Heart right ventricle (tissue), 16 donors: ENCODE data around the gene NHLH1. TPM values are rescaled to one million over a fixed set of nuclear protein-coding genes. Genes with fewer than 3 reads are reported as not detected.

ENCODE experiments used
- ATAC-seq, 8 donors: fragments of 200-7000 bp; cut with Tn5 transposase; one replicate each; pipeline ENCODE4 v1.9.1; 2020; ENCODE audit warnings: mild to moderate bottlenecking in 8 of 8, moderate library complexity in 8 of 8, moderate number of reproducible peaks in 1 of 8
- DNase-seq, 2 donors: peaks; one replicate each; pipeline ENCODE4 v3.0.0-alpha.2; 2020
- H3K27ac ChIP-seq, 10 donors: fragments of 200-600 bp; sonication (generic) in 2 of 10; one replicate each; pipeline versions ENCODE4 v1.5.0 to v1.8.0; 2020 to 2022; ENCODE audit warnings: mild to moderate bottlenecking in 3 of 10
- H3K27me3 ChIP-seq, 7 donors: fragments of 200-600 bp; one replicate each; pipeline ENCODE4 v1.8.0; 2021 to 2022; ENCODE audit warnings: mild to moderate bottlenecking in 2 of 7
- H3K36me3 ChIP-seq, 9 donors: fragments of 200-600 bp; sonication (generic) in 1 of 9; one replicate each; pipeline versions ENCODE4 v1.5.0 to v1.8.0; 2020 to 2022; ENCODE audit warnings: mild to moderate bottlenecking in 2 of 9
- H3K4me1 ChIP-seq, 9 donors: fragments of 200-600 bp; sonication (generic) in 1 of 9; one replicate each; pipeline versions ENCODE4 v1.5.0 to v1.8.0; 2020 to 2022; ENCODE audit warnings: mild to moderate bottlenecking in 4 of 9
- H3K4me3 ChIP-seq, 10 donors: fragments of 200-600 bp; sonication (generic) in 2 of 10; one replicate each; pipeline versions ENCODE4 v1.5.0 to v1.8.0; 2020 to 2022; ENCODE audit warnings: mild to moderate bottlenecking in 7 of 10, moderate library complexity in 2 of 10
- H3K9me3 ChIP-seq, 11 donors: fragments of 200-600 bp in 10 of 11; sonication (generic) in 2 of 11; one replicate each; pipeline versions ENCODE4 v1.5.0 to v1.8.0; 2013 to 2022; ENCODE audit warnings: mild to moderate bottlenecking in 2 of 11, control low read depth in 1 of 11, moderate library complexity in 1 of 11
- WGBS, 2 donors: extraction: QIAGEN DNeasy Blood & Tissue Kit; methylation state at CpG; one replicate each; pipeline ENCODE4 v1.1.7; 2013; ENCODE audit warnings: inconsistent platforms in 1 of 2; 5-methylcytosine and 5-hydroxymethylcytosine counted together
- intact Hi-C, 10 donors: fragments of 100-400 bp; cut with DNase I; formaldehyde crosslinking; loops; one replicate each; pipeline versions ENCODE4 v1.11.1 to v1.14.2; 2022
- polyA plus RNA-seq, 2 donors: library from polyadenylated mRNA; stranded (reverse); fragments of 200-250 nt; gene quantifications; one replicate each; pipeline ENCODE4 v1.2.3, GENCODE V29; 2013
- total RNA-seq, 10 donors: library from RNA; stranded (reverse); fragmentation: NEBNext Ultra II Directional in 3 of 10; extraction: Animal tissue kit (Norgen Biotek cat#: 25700) in 3 of 10; gene quantifications; one replicate each; pipeline versions ENCODE4 v1.2.1 to v1.2.4, GENCODE V29; 2021 to 2023
- TF ChIP-seq, protein P1 (sequence below), 9 donors: fragments of 200-600 bp; sonication (generic) in 2 of 9; IDR thresholded peaks; one replicate each; pipeline versions ENCODE4 v1.5.0 to v1.8.0; 2021 to 2022; ENCODE audit warnings: antibody characterized with exemption in 9 of 9, mild to moderate bottlenecking in 5 of 9, moderate library complexity in 1 of 9
- donor health status: Arrhythmogenic right ventricular cardiomyopathy.
- donor health status: ischemic (EF 13 %, LVEDD 7.1; RV severe dilation, severe dysfunction).
- donor health status: healthy with polysubstance abuse.
- donor health status: DM: no; HTN: yes; CAD: no.
- donor health status: DM: no; HTN: no; CAD: no.
- donor health status: ischemic (EF 25% LVEDD 6.9; RV normal size, moderate dysfunction).
- donor health status: ischemic (EF 25% LVEDD 5.7; RV mildly dilated, moderate dysfunction).
- donor health status: healthy.
- donor health status: DM: yes; HTN: yes; CAD: no.
- donor health status: Ischemic cardiomyopathy.
- donor health status: ischemic (EF 35%, LVEDD 5.7; RV mildly dilated, moderate dysfunction).
- donor health status: nonischemic (EF 11% LVEDD 7.7; RV severe dilation, severe dysfunction).
- donor health status: DM: yes; HTN: yes; CAD: no.
- donor health status: PGD.
- donor health status: ischemic (EF 29% LVEDD 5.4; RV normal size, mild dysfunction).
- donor health status: nonischemic (EF 23%, LVEDD 6.1; RV moderate dilation, normal function).

Gene NHLH1
- total and polyA plus RNA-seq, 12 donors, result 0.06 to 0.12 (median 0.09) TPM; not detected in 9

DNA sequence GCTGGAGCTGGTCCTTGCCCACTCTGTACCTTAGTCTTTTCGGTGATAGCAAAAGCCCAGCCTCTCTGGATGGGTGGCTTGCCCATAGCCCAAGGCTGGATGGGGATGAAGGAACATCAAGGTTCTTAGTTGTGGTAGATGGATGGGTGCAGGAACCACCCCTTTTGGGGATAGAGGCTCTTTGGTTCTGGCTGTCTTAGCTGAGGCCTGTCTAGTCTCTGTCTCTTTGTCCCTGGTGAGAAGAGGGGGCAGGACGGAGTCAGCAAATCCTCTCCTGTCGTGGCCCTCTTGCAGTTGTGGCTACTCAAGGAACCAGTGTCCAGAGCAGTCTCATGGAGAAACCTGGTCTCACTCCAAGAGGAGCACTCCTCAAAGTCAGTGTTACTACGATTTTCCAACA is 42.0 kb downstream of the NHLH1 start:
- H3K27ac ChIP-seq, result no peak overlapping the region
- H3K9me3 ChIP-seq, result no peaks in the 10 kb centered on the region
- WGBS, 2 donors, result 88% methylated on average over 4 of the region's 4 CpGs
- H3K36me3 ChIP-seq, result no peaks in the 10 kb centered on the region
- H3K27me3 ChIP-seq, result no peaks in the 10 kb centered on the region
- intact Hi-C loops, result no loop called here
- ATAC-seq, result no peak
- H3K4me1 ChIP-seq, result peaks cover 0 to 8% (median 3%) of the 10 kb centered on the region in 9 donors
- TF ChIP-seq, protein P1, sequence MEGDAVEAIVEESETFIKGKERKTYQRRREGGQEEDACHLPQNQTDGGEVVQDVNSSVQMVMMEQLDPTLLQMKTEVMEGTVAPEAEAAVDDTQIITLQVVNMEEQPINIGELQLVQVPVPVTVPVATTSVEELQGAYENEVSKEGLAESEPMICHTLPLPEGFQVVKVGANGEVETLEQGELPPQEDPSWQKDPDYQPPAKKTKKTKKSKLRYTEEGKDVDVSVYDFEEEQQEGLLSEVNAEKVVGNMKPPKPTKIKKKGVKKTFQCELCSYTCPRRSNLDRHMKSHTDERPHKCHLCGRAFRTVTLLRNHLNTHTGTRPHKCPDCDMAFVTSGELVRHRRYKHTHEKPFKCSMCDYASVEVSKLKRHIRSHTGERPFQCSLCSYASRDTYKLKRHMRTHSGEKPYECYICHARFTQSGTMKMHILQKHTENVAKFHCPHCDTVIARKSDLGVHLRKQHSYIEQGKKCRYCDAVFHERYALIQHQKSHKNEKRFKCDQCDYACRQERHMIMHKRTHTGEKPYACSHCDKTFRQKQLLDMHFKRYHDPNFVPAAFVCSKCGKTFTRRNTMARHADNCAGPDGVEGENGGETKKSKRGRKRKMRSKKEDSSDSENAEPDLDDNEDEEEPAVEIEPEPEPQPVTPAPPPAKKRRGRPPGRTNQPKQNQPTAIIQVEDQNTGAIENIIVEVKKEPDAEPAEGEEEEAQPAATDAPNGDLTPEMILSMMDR (IDR thresholded peaks at IDR 0.05), result no peak
- no peak for DNase-seq
- no peak overlapping the region for H3K4me3 ChIP-seq

DNA sequence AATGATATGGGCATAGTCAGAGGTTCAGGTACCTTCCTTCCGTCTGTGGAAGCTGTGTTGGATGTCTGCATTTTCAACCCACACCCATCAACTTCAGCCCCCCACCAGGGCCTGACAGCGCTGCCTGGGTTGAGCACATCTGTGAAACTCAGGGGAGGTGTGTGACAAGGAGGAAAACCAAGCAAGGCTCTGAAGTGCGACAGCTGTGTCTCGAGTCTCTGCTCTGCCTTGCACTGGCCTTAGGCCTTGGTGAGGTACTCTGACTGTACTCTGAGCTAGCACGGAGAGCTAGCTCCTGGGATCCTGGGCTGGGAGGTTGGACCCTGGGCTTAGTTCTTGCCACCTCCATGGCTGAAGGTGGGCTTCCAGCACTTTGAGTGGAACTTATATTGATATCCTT is 42.6 kb downstream of the NHLH1 start:
- ATAC-seq, result no peak
- peaks cover 0 to 3% (median 0%) of the 10 kb centered on the region in 9 donors for H3K4me1 ChIP-seq
- H3K9me3 ChIP-seq, result no peaks in the 10 kb centered on the region
- no peak overlapping the region for H3K27ac ChIP-seq
- intact Hi-C loops, result no loop called here
- no peak overlapping the region for H3K4me3 ChIP-seq
- TF ChIP-seq, protein P1 (IDR thresholded peaks at IDR 0.05), result no peak
- H3K27me3 ChIP-seq, result no peaks in the 10 kb centered on the region
- H3K36me3 ChIP-seq, result no peaks in the 10 kb centered on the region
- no peak for DNase-seq
- 80 to 85% methylated on average over 5 of the region's 5 CpGs for WGBS, 2 donors

DNA sequence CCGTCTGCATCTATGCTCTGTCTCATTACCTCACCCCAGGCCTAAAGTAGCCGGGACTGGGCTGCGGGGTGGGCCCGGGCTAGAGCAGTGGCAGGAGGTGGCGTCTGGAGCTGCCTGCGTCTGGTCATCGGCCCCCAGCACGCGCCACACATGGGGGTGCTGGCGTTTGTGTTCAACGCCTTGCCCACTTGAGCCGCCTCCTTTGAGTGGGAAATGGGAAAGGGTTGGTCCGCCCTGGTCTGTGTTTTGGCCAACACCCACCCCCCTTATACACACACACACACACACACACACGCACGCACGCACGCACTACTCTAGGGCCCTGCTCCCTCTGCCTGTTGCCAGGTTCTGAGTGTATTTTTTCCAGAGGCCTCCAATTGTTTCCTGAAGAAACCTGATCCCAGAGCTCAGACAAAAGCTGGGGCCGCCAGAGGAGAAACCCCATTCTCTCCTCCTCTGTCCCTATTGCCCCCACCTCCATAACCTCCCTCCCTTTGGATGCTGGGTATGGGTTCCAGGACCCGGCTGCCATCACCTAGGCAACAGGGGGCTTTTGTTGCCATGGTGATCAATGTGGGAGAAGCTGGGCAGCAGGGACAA is 43.6 kb downstream of the NHLH1 start:
- H3K4me1 ChIP-seq, result no peaks in the 10 kb centered on the region
- H3K9me3 ChIP-seq, result no peaks in the 10 kb centered on the region
- ATAC-seq (peak in 2 of 8 donors; percentile 25 to 39), DNase-seq (no peak)
- TF ChIP-seq, protein P1 (IDR thresholded peaks at IDR 0.05), result no peak
- no peak overlapping the region for H3K27ac ChIP-seq
- no peaks in the 10 kb centered on the region for H3K36me3 ChIP-seq
- no peaks in the 10 kb centered on the region for H3K27me3 ChIP-seq
- WGBS, 2 donors, result 76 to 77% methylated on average over 19 of the region's 19 CpGs
- H3K4me3 ChIP-seq, result no peak overlapping the region
- intact Hi-C loops, result no loop called here

DNA sequence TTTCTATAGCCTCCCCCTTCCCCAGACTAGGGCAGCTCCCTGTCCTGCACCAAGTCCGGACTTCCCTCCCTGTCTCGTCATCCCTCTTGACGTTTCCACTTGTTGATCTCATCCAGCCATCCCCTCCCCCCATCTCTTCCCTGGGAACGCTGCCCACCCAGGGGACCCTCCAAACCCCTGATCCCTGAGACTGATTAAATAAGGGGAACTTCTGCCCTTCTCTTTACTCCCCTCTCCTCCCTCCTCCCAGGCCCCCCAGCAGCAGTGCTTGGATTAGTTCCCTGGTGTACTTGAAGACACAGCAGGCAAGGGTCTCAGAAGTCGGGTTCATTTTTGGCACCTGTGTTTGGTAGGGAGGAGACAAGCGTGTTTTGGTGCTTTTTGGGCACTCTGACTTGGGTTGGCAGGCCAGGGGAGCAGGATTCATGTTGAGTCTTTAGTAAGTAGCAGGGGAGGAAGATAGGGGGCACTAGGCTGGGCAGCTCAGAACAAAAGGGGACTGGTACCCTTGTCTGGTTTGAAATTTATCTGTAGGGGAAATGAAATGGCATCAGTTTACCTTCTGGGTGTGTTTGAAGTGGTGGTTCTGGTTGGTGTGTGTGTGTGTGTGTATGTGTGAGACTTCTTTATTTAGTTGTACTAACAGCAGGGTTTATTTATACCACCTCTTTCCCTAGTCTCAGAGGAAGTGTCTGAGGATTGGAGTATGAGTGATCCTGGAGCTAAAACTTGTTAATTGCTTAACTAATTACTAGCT is 44.6 kb downstream of the NHLH1 start:
- DNase-seq, result no peak
- Histone ChIP-seq H3K36me3 (no peaks in the 10 kb centered on the region), H3K4me3 (no peak overlapping the region), H3K4me1 (no peaks in the 10 kb centered on the region), H3K27ac (no peak overlapping the region), H3K27me3 (no peaks in the 10 kb centered on the region), H3K9me3 (no peaks in the 10 kb centered on the region)
- 55 to 63% methylated on average over 6 of the region's 6 CpGs for WGBS, 2 donors
- ATAC-seq, result peak in 1 of 8 donors; percentile 40
- TF ChIP-seq, protein P1 (IDR thresholded peaks at IDR 0.05), result peak in 1 of 9 donors; percentile 18
- intact Hi-C loops, result no loop called here
